Measurements from ENCODE around the gene DYRK2.

DYRK2 gene

DNA sequence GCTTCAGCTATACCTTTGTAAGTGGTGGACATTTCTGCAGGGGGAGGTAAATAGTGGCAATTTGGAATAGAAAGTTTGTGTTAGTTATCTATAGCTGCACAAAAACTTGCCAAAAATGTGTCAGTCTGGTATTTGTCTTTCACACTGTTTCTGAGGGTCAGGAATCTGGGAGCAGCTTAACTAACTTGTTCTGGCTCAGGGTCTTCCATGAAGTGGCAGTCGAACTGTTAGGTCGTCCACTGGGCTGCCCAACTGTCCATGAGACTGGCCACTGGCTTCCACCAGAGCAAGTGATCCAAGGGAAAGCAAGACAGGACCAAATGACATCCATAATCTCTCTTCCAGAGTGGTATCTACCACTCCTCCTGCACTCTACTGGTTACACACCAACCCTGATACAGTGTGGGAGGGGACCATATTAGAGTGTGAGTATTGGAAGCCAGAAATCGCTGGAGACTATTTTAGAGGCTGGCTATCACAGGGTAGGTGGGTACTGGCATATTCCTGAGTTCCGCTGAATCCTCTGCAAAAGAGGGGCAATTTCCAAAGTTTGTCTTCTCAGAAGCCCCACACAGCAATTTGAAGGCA lies 60.9 kb downstream of the DYRK2 start:
- FAIRE-seq = no peak

DNA sequence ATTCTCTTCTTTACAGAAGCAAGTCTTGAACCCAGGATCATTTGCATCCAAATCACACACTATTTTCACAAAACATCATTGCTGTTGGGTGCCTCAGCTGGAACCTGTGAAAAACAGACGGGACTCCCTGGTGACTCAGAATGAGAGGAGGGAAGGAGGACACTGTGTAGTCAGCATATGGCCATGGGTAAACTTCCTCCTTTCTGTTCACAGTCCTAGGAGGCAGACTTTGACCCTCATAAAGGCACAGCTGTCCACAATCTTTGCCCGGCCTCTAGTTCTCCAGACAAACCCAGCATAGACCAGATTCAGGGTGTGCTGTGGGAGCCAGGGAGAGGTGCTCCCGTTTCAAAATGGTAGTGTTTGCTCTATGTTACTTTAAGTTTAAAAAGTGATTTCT lies 62.0 kb downstream of the DYRK2 start:
- no peak for FAIRE-seq

DNA sequence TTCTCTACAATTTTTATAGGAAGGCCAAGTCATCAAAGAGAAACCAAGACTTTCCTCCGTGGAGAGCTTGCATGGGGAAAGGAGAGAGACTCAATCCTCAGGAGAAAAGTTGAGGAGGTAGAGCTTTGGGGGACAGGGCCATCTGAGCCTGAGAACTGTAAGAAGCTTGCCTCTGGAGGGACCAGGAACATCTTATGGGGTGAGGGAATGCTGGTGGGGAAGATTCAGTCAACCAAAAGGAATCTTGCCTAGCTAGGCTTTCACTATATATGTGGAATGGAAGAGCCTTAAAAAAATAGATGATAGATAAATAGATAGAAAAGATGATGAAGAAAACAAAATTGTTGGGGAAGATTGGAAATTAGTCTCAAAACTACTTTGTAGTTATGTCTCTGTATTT lies 63.5 kb downstream of the DYRK2 start:
- no peak for FAIRE-seq

DNA sequence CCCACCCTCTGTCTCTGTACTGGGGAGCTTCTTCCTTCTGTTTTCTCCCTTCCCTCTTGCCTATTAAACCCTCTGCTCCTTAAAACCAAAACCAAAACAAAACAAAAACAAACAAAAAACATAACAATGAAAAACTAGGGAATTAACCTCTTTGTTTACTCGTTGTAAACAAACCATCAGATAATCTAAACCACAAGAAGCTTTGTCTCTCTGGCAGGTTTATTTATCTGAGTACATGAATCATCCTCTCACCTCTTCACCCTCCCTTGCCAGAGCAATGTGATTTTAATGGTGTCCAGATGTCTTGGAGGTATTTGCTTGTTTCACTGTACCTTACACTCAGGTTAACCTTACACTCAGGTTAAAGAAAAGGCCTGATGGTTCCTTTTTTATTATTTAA lies 66.1 kb downstream of the DYRK2 start:
- no peak for FAIRE-seq
